ENCODE data around the gene RAB4A.

- TF ChIP-seq RAD21 (conservative IDR thresholded peaks at IDR 0.05): no peak
- TF ChIP-seq CTCF (IDR thresholded peaks at IDR 0.05; ENCODE audit: poor library complexity, severe bottlenecking): no peak
- TF ChIP-seq POLR2AphosphoS5 (IDR thresholded peaks at IDR 0.05): no peak
- TF ChIP-seq EZH2 (IDR thresholded peaks at IDR 0.05; ENCODE audit: borderline replicate concordance, insufficient read depth, low read length, poor library complexity, severe bottlenecking): no peak
- TF ChIP-seq TAF1 (IDR thresholded peaks at IDR 0.05; ENCODE audit: low read depth): no peak
Observed at GRCh38 chr1:229325401-229325800, 54.5 kb downstream of the RAB4A start.

All from neural cell (in vitro differentiated cells).